Neural progenitor cell (in vitro differentiated cells): ENCODE results near the gene FYN. TPM values are rescaled to one million over a fixed set of nuclear protein-coding genes. Genes with fewer than 3 reads are reported as not detected.
A peak's percentile ranks its signal among the peaks of the same experiment; 100 is the strongest.

ENCODE experiments used
- DNase-seq: peaks from one replicate; pipeline ENCODE4 v3.0.0-alpha.2; 2016; ENCODE audit warnings: low spot score
- H2AFZ ChIP-seq: fragments of 200-600 bp; sonication (generic); replicated peaks from 2 replicates; pipeline ENCODE4 v1.6.1; 2016; ENCODE audit warnings: antibody characterized with exemption
- H3F3A ChIP-seq: fragments of 200-600 bp; sonication (generic); 2 replicates; pipeline ENCODE4 v1.6.1; 2016; ENCODE audit warnings: antibody characterized with exemption, low read depth
- H3K27ac ChIP-seq: fragments of 200-600 bp; sonication (generic); 2 replicates; pipeline ENCODE4 v1.5.1; 2016; ENCODE audit warnings: mild to moderate bottlenecking
- H3K27me3 ChIP-seq: fragments of 200-600 bp; sonication (generic); 2 replicates; pipeline ENCODE4 v1.6.1; 2016; ENCODE audit warnings: mild to moderate bottlenecking, moderate library complexity
- H3K36me3 ChIP-seq: fragments of 200-600 bp; sonication (generic); 2 replicates; pipeline ENCODE4 v1.5.1; 2016
- H3K4me1 ChIP-seq: fragments of 200-600 bp; sonication (generic); 2 replicates; pipeline ENCODE4 v1.6.1; 2016; ENCODE audit warnings: mixed run types
- H3K4me2 ChIP-seq: fragments of 200-600 bp; sonication (generic); 2 replicates; pipeline ENCODE4 v1.6.1; 2016
- H3K4me3 ChIP-seq: fragments of 200-600 bp; sonication (generic); 2 replicates; pipeline ENCODE4 v1.5.1; 2016
- H3K79me2 ChIP-seq: fragments of 200-600 bp; sonication (generic); 2 replicates; pipeline ENCODE4 v1.6.1; 2016; ENCODE audit warnings: low read depth
- H3K9ac ChIP-seq: fragments of 200-600 bp; sonication (generic); 2 replicates; pipeline ENCODE4 v1.6.1; 2016
- H3K9me3 ChIP-seq: fragments of 200-600 bp; sonication (generic); 2 replicates; pipeline ENCODE4 v1.5.1; 2016; ENCODE audit warnings: low read depth
- H4K20me1 ChIP-seq: fragments of 200-600 bp; sonication (generic); 2 replicates; pipeline ENCODE4 v1.6.1; 2016; ENCODE audit warnings: low read depth
- H3K27ac Mint-ChIP-seq: 3 replicates; pipeline ENCODE4 v1.8.0; 2021; ENCODE audit warnings: mixed read lengths
- H3K27me3 Mint-ChIP-seq: 2 replicates; pipeline ENCODE4 v1.8.0; 2022; ENCODE audit warnings: low read depth, mild to moderate bottlenecking, inconsistent platforms, moderate library complexity, mixed read lengths; ENCODE audit not compliant: insufficient read depth
- H3K36me3 Mint-ChIP-seq: 3 replicates; pipeline ENCODE4 v1.8.0; 2021; ENCODE audit warnings: mixed read lengths
- H3K4me1 Mint-ChIP-seq: 3 replicates; pipeline ENCODE4 v1.8.0; 2021; ENCODE audit warnings: mixed read lengths
- H3K4me3 Mint-ChIP-seq: 3 replicates; pipeline ENCODE4 v1.8.0; 2021; ENCODE audit warnings: mild to moderate bottlenecking, moderate library complexity, mixed read lengths
- H3K9me3 Mint-ChIP-seq: 3 replicates; pipeline ENCODE4 v1.8.0; 2020; ENCODE audit warnings: mixed read lengths
- CTCF ChIP-seq: fragments of 200-600 bp; sonication (generic); IDR thresholded peaks from 2 replicates; pipeline ENCODE4 v1.5.1; 2017; ENCODE audit warnings: antibody characterized with exemption, mild to moderate bottlenecking
- EZH2 ChIP-seq: fragments of 200-600 bp; sonication (generic); IDR thresholded peaks from 2 replicates; pipeline ENCODE4 v1.6.1; 2017; ENCODE audit warnings: antibody characterized with exemption, mild to moderate bottlenecking, moderate library complexity
- EZH2phosphoT487 ChIP-seq: fragments of 200-600 bp; sonication (generic); IDR thresholded peaks from 2 replicates; pipeline ENCODE4 v1.6.1; 2017; ENCODE audit warnings: antibody characterized with exemption
- total RNA-seq: library from RNA; depleted of rRNA; stranded (reverse); fragments of >200 nt; gene quantifications from 2 replicates; pipeline ENCODE4 v1.2.3, GENCODE V29; 2015; ENCODE audit warnings: low replicate concordance

The FYN gene
- total RNA-seq, 1 donor from 2014 or later: 167 TPM

- Mint-ChIP-seq H3K27me3 (peaks cover under 1% of the 10 kb centered on the region), H3K4me3 (no peak overlapping the region), H3K4me1 (peaks cover 14% of the 10 kb centered on the region), H3K9me3 (peaks cover 2% of the 10 kb centered on the region), H3K27ac (peak overlapping the region; percentile 44), H3K36me3 (no peaks in the 10 kb centered on the region)
- peak overlapping the region; percentile 63 for H3K4me2 ChIP-seq
- H3K79me2 ChIP-seq: no peaks in the 10 kb centered on the region
- peaks cover 33% of the 10 kb centered on the region for H3K4me1 ChIP-seq
- H4K20me1 ChIP-seq: no peaks in the 10 kb centered on the region
- no peaks in the 10 kb centered on the region for H3K27me3 ChIP-seq
- no peak overlapping the region for H3K4me3 ChIP-seq
- H3K9me3 ChIP-seq: no peaks in the 10 kb centered on the region
- peak; percentile 7 for DNase-seq
- TF ChIP-seq EZH2 (no peak), EZH2phosphoT487 (no peak), CTCF (no peak)
- H3K27ac ChIP-seq: no peak overlapping the region
- no peak overlapping the region for H3K9ac ChIP-seq
- peaks cover 6% of the 10 kb centered on the region for H3F3A ChIP-seq
- H3K36me3 ChIP-seq: no peaks in the 10 kb centered on the region
- H2AFZ ChIP-seq: no peak overlapping the region
Observed at GRCh38 chr6:111920578-111920977, 47.3 kb upstream of the FYN start.

GRCh38 chr6:111918825-111919224 is 45.6 kb upstream of the FYN start:
- peaks cover 2% of the 10 kb centered on the region for H3K9me3 Mint-ChIP-seq
- Histone ChIP-seq H3K27ac (no peak overlapping the region), H3K9ac (no peak overlapping the region), H3K36me3 (no peaks in the 10 kb centered on the region), H3K79me2 (no peaks in the 10 kb centered on the region), H3K27me3 (no peaks in the 10 kb centered on the region), H3K4me3 (no peak overlapping the region), H3K4me1 (peaks cover 33% of the 10 kb centered on the region), H3K9me3 (no peaks in the 10 kb centered on the region), H4K20me1 (no peaks in the 10 kb centered on the region), H3K4me2 (no peak overlapping the region), H3F3A (peaks cover 12% of the 10 kb centered on the region), H2AFZ (no peak overlapping the region)
- DNase-seq: no peak
- peaks cover 2% of the 10 kb centered on the region for H3K27me3 Mint-ChIP-seq
- no peak overlapping the region for H3K4me3 Mint-ChIP-seq
- peaks cover 14% of the 10 kb centered on the region for H3K4me1 Mint-ChIP-seq
- no peaks in the 10 kb centered on the region for H3K36me3 Mint-ChIP-seq
- no peak overlapping the region for H3K27ac Mint-ChIP-seq
- TF ChIP-seq EZH2phosphoT487 (no peak), EZH2 (no peak), CTCF (no peak)

- H3K9me3 Mint-ChIP-seq: peaks cover 2% of the 10 kb centered on the region
- no peak overlapping the region for H3K4me3 Mint-ChIP-seq
- Histone ChIP-seq H3K27me3 (no peaks in the 10 kb centered on the region), H3K9ac (no peak overlapping the region), H3K4me2 (no peak overlapping the region), H3F3A (peaks cover 20% of the 10 kb centered on the region), H3K27ac (no peak overlapping the region), H4K20me1 (no peaks in the 10 kb centered on the region), H2AFZ (no peak overlapping the region), H3K9me3 (no peaks in the 10 kb centered on the region), H3K79me2 (no peaks in the 10 kb centered on the region), H3K4me1 (peaks cover 15% of the 10 kb centered on the region), H3K36me3 (no peaks in the 10 kb centered on the region), H3K4me3 (no peak overlapping the region)
- no peak for DNase-seq
- peaks cover 14% of the 10 kb centered on the region for H3K4me1 Mint-ChIP-seq
- no peaks in the 10 kb centered on the region for H3K36me3 Mint-ChIP-seq
- peaks cover 2% of the 10 kb centered on the region for H3K27me3 Mint-ChIP-seq
- no peak for TF ChIP-seq CTCF
- H3K27ac Mint-ChIP-seq: no peak overlapping the region
Observed at GRCh38 chr6:111916747-111917146, 43.5 kb upstream of the FYN start.
